Erythroblast (primary cell): ENCODE measurements around the gene IFT80.

Source experiments
- GATA1 ChIP-seq: IDR thresholded peaks from 2 replicates; pipeline ENCODE4 v1.6.1; 2011; ENCODE audit warnings: low read depth, mild to moderate bottlenecking, control low read depth, low read length, moderate library complexity
- POLR2A ChIP-seq: IDR thresholded peaks from 2 replicates; pipeline ENCODE4 v1.6.1; 2011; ENCODE audit warnings: mild to moderate bottlenecking, low read length

DNA sequence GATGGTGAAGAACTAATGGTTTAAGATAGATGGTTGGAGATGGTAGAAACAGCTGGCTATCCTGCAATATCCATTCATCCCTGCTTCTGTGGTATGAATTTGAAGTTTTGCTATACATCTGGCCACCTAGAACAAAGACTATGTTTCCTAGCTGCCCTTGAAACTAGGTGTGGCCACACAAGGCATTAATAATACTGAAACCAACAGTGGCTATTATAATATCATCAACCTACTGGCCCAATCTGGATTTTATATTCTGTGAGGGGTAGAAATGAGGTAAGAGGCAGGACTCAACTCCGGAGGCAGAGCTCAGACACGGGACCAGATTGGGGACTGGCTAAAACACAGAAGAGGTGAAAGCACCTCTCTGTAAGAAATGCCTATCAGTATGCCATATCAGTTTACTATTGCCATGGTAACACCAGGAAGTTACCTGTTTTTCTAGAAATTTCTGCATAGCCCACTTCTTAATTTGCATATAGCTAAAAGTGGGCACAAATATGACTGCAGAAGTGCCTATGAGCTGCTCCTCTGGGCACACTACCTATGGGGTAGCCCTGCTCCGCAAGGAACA is 8.4 kb downstream of the IFT80 start:
- TF ChIP-seq POLR2A: no peak
- TF ChIP-seq GATA1: no peak
